Ectodermal cell (in vitro differentiated cells): Measurements from ENCODE around the gene GUCY2D.

ENCODE experiments used
- H3K27ac ChIP-seq: 2 replicates; pipeline ENCODE4 v1.7.0; 2013; ENCODE audit warnings: mild to moderate bottlenecking, low read depth, low read length; ENCODE audit not compliant: insufficient read depth, poor library complexity, severe bottlenecking
- H3K27me3 ChIP-seq: 2 replicates; pipeline ENCODE4 v1.7.0; 2013; ENCODE audit warnings: mild to moderate bottlenecking, low read length; ENCODE audit not compliant: insufficient read depth, control insufficient read depth, poor library complexity, severe bottlenecking
- H3K36me3 ChIP-seq: one replicate; pipeline ENCODE4 v1.7.0; 2013; ENCODE audit warnings: low read length; ENCODE audit not compliant: control insufficient read depth, insufficient read depth
- H3K4me1 ChIP-seq: one replicate; pipeline ENCODE4 v1.7.0; 2013; ENCODE audit warnings: low read length; ENCODE audit not compliant: control insufficient read depth, insufficient read depth
- H3K4me3 ChIP-seq: 2 replicates; pipeline ENCODE4 v1.7.0; 2013; ENCODE audit warnings: low read depth, low read length, control low read depth; ENCODE audit not compliant: insufficient read depth
- H3K9me3 ChIP-seq: 2 replicates; pipeline ENCODE4 v1.7.0; 2013; ENCODE audit warnings: mild to moderate bottlenecking, low read length, moderate library complexity; ENCODE audit not compliant: control insufficient read depth
- WGBS, 2 experiments: methylation state at CpG; one replicate each; pipeline ENCODE4 v1.1.7; 2013; ENCODE audit warnings: missing lambda C conversion rate in 2 of 2; 5-methylcytosine and 5-hydroxymethylcytosine counted together

The GUCY2D gene

DNA sequence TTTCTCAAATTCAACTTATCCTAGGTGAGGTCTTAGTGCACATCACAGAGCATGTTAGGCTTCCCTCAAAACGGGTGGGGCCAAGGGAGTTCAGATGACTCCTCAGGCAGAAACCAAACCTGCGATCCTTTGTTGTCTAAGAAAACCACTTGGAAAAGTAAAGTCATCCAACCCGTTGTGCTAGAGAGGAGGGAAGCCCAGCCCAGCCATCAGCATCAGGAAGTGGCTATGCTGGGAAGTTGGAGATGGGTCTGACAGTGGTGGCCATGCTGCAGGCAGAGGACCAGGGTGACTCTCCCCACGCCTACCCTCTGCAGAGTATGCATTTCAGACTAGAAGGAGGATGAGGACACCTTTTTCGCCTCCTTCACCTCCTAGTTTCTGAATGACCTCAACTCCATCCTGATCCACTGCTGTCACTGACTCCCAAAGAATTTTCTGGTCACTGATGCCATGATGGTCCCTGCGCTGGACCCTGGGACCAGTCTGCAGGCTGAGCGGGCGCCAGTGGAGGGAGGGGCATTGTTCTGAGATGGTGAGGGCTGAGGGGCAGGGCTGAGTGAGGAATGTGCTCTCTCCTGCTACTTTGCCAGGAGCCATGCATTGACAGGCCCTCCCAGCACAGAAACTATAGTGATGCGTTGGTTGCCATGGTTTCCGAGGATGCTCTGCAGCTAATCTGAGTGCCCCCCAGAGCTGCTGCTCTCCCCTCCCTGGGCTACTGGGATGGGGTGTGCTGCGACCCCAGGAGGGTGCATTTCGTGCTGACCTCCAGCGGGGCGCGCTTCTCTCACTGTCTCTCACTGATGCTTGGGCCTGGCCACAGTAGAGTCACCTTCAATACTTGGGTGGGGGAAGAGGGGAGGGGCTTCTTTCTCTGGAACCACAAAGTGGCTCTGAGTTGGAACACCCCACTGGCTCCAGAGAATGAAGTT, 64.7 kb downstream of the GUCY2D start:
- Histone ChIP-seq H3K36me3 (no peaks in the 10 kb centered on the region), H3K4me1 (peaks cover 5% of the 10 kb centered on the region), H3K27ac (no peak overlapping the region), H3K27me3 (peaks cover 86% of the 10 kb centered on the region), H3K4me3 (no peak overlapping the region), H3K9me3 (no peaks in the 10 kb centered on the region)
- 67 to 76% methylated on average over 15 of the region's 15 CpGs for WGBS, 2 experiments

DNA sequence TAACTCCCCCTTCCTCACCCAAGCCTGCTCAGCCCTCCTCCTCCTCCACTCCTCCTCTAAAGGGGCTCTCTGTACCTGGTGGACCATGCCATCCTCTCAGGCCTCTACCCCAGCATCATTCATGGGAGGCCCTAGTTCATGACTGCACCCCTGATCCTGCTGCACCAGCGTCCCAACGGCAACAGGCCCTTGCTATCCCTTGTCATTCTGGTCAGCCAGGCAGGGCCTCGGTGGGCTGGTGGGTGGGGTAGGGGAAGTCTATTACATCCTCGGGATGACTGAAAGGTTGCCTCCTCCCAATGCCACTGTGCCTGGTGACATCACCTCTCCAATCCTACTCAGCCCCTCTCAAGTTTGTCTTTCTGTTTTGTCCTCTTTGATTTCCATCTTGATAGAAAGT, 65.4 kb downstream of the GUCY2D start:
- no peak overlapping the region for H3K27ac ChIP-seq
- peaks cover 11% of the 10 kb centered on the region for H3K4me1 ChIP-seq
- H3K4me3 ChIP-seq = no peak overlapping the region
- no peaks in the 10 kb centered on the region for H3K36me3 ChIP-seq
- 87 to 91% methylated on average over 3 to 4 of the region's 4 CpGs for WGBS, 2 experiments
- peaks cover 86% of the 10 kb centered on the region for H3K27me3 ChIP-seq
- no peaks in the 10 kb centered on the region for H3K9me3 ChIP-seq

DNA sequence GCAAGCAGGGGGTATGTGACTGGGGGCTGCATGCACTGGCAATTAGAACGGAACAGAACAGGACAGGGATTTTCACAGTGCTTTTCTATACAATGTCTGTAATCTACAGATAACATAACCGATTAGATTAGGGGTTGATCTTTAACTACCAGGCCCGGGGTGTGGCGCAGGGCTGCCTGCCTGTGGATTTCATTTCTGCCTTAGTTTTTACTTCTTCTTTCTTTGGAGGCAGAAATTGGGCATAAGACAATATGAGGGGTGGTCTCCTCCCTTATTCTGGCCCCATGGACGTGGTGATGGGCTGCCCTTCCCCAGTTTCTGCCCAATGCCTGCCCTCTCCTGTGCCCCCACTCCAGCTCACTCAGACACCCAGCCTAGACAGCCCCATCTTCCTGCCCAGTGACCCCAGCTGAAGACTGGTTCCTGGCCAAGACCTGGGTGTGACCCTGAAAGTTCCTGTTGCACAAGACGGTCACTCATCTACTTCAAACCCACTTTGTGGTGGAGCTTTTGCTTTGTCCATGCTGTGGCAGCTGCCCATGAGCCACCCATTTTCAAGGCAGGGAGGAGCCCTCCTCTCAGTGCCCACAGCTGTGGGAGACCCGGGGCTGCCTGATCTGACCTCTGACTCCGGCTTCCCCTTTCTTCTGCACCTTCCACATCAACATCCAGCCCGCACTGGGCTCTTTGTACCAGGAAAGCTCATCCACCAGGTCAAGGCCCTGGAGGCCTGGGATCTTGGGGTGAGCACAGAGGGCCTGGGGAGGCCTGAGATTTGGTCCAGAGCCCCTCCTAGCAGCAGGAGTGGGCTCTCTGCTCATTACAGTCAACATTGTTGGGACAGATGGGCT, 66.5 kb downstream of the GUCY2D start:
- peaks cover 7% of the 10 kb centered on the region for H3K4me1 ChIP-seq
- 87 to 91% methylated on average over 9 of the region's 9 CpGs for WGBS, 2 experiments
- H3K4me3 ChIP-seq = no peak overlapping the region
- no peaks in the 10 kb centered on the region for H3K9me3 ChIP-seq
- no peaks in the 10 kb centered on the region for H3K36me3 ChIP-seq
- H3K27me3 ChIP-seq = peaks cover 87% of the 10 kb centered on the region
- H3K27ac ChIP-seq = no peak overlapping the region

DNA sequence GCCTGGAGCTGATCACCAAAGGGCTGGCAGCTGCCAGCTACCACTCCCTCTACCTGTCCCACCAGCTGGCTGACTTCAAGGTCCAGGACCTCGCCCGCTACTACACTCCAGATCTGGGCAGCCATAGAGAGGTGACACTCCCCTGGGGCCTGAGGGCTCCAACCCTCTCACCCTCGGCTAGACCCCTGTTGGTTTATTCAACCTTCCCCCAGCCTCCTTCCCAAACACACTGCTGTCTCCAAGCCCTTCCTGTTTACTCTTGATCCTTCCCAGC, 67.1 kb downstream of the GUCY2D start:
- Histone ChIP-seq H3K4me3 (no peak overlapping the region), H3K4me1 (peaks cover 7% of the 10 kb centered on the region), H3K27ac (no peak overlapping the region), H3K36me3 (no peaks in the 10 kb centered on the region), H3K27me3 (peaks cover 87% of the 10 kb centered on the region), H3K9me3 (no peaks in the 10 kb centered on the region)
- WGBS, 2 experiments = 77 to 89% methylated on average over 3 of the region's 3 CpGs
